DND-41 (cell line): ENCODE measurements around the gene CHCHD3.

Source experiments
- EZH2 ChIP-seq: IDR thresholded peaks from 3 replicates; pipeline ENCODE4 v1.6.1; 2012; ENCODE audit warnings: borderline replicate concordance, low read depth, mild to moderate bottlenecking, moderate library complexity, low read length, inconsistent platforms; ENCODE audit not compliant: severe bottlenecking
- TF ChIP-seq, protein P1 (sequence below): IDR thresholded peaks from 2 replicates; pipeline ENCODE4 v1.5.1; 2012; ENCODE audit warnings: borderline replicate concordance, low read length, moderate library complexity, mild to moderate bottlenecking; ENCODE audit not compliant: poor library complexity, severe bottlenecking; ENCODE audit errors: extremely low read depth

- TF ChIP-seq, protein P1, sequence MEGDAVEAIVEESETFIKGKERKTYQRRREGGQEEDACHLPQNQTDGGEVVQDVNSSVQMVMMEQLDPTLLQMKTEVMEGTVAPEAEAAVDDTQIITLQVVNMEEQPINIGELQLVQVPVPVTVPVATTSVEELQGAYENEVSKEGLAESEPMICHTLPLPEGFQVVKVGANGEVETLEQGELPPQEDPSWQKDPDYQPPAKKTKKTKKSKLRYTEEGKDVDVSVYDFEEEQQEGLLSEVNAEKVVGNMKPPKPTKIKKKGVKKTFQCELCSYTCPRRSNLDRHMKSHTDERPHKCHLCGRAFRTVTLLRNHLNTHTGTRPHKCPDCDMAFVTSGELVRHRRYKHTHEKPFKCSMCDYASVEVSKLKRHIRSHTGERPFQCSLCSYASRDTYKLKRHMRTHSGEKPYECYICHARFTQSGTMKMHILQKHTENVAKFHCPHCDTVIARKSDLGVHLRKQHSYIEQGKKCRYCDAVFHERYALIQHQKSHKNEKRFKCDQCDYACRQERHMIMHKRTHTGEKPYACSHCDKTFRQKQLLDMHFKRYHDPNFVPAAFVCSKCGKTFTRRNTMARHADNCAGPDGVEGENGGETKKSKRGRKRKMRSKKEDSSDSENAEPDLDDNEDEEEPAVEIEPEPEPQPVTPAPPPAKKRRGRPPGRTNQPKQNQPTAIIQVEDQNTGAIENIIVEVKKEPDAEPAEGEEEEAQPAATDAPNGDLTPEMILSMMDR, result no peak
- TF ChIP-seq EZH2, result no peak
Observed at GRCh38 chr7:133030346-133030745, 51.5 kb downstream of the CHCHD3 start.
